Naive B cell (primary cell): ENCODE results near the gene RCAN2. TPM values are rescaled to one million over a fixed set of nuclear protein-coding genes. Genes with fewer than 3 reads are reported as not detected.
A peak's percentile ranks its signal among the peaks of the same experiment; 100 is the strongest.

ENCODE experiments used
- ATAC-seq, 2 donors: fragments of 150-1000 bp; cut with Tn5 transposase; 2 replicates each; pipeline ENCODE4 v1.10.0; 2021; ENCODE audit warnings: low read depth in 2 of 2, mild to moderate bottlenecking in 2 of 2, moderate library complexity in 2 of 2
- DNase-seq: peaks from one replicate; pipeline ENCODE4 v3.0.0; 2022
- H3K27ac Mint-ChIP-seq, 6 donors: one replicate each; pipeline ENCODE4 v1.8.0; 2020 to 2022; ENCODE audit warnings: mild to moderate bottlenecking in 6 of 6, mixed read lengths in 6 of 6, moderate library complexity in 5 of 6, inconsistent platforms in 2 of 6
- H3K27me3 Mint-ChIP-seq, 3 donors: one replicate each; pipeline ENCODE4 v1.8.0; 2021 to 2022; ENCODE audit warnings: mixed read lengths in 3 of 3, mild to moderate bottlenecking in 1 of 3
- H3K36me3 Mint-ChIP-seq, 2 donors: one replicate each; pipeline ENCODE4 v1.8.0; 2020 to 2022; ENCODE audit warnings: mixed read lengths in 2 of 2, inconsistent platforms in 1 of 2, mild to moderate bottlenecking in 1 of 2
- H3K4me1 Mint-ChIP-seq, 3 donors: one replicate each; pipeline ENCODE4 v1.8.0; 2020 to 2022; ENCODE audit warnings: mixed read lengths in 3 of 3, inconsistent platforms in 1 of 3, mild to moderate bottlenecking in 1 of 3, moderate library complexity in 1 of 3
- H3K4me3 Mint-ChIP-seq, 8 donors: one replicate each; pipeline ENCODE4 v1.8.0; 2020 to 2022; ENCODE audit warnings: mild to moderate bottlenecking in 8 of 8, mixed read lengths in 8 of 8, moderate library complexity in 8 of 8, inconsistent platforms in 2 of 8
- H3K9me3 Mint-ChIP-seq, 7 donors: one replicate each; pipeline ENCODE4 v1.8.0; 2020 to 2022; ENCODE audit warnings: mixed read lengths in 7 of 7, mild to moderate bottlenecking in 5 of 7, inconsistent platforms in 2 of 7, moderate library complexity in 1 of 7
- polyA plus RNA-seq, 6 donors: library from polyadenylated mRNA; unstranded; fragments of 300-500 nt; fragmentation: Illumina TruSeq; gene quantifications; one replicate each; pipeline ENCODE4 v1.2.3, GENCODE V29; 2021; ENCODE audit warnings: low read depth in 6 of 6

The RCAN2 gene
- under 1 TPM in 1 of 6 donors, not detected in 5; 0.20 TPM for polyA plus RNA-seq

- peaks cover 2 to 6% (median 3%) of the 10 kb centered on the region in 3 donors for H3K4me1 Mint-ChIP-seq
- peaks cover 55 to 76% (median 63%) of the 10 kb centered on the region in 3 donors for H3K27me3 Mint-ChIP-seq
- peak; percentile 27 for DNase-seq
- no peaks in the 10 kb centered on the region for H3K9me3 Mint-ChIP-seq
- peak within 1 kb of the TSS in 1 of 6 donors; percentile 61 for H3K27ac Mint-ChIP-seq
- ATAC-seq = peak; percentile 67 to 75
- H3K36me3 Mint-ChIP-seq = no peaks in the 10 kb centered on the region
- peak within 1 kb of the TSS; percentile 65 to 88 (median 80) for H3K4me3 Mint-ChIP-seq
Measured at GRCh38 chr6:46491201-46491627, at the start of gene RCAN2. Gene RCAN2, minus strand, starts transcription at chr6:46491449.

- no peak overlapping the region for H3K27ac Mint-ChIP-seq
- peaks cover 13 to 22% (median 15%) of the 10 kb centered on the region in 3 donors for H3K27me3 Mint-ChIP-seq
- no peak for DNase-seq
- H3K36me3 Mint-ChIP-seq = peaks cover 0 to 18% of the 10 kb centered on the region in 2 donors
- H3K4me1 Mint-ChIP-seq = no peaks in the 10 kb centered on the region
- H3K9me3 Mint-ChIP-seq = peaks cover 5 to 31% (median 12%) of the 10 kb centered on the region in 7 donors
- ATAC-seq = no peak
- H3K4me3 Mint-ChIP-seq = no peak overlapping the region
Measured at GRCh38 chr6:46539866-46540265, 48.6 kb upstream of the RCAN2 start.

- DNase-seq (no peak), ATAC-seq (no peak)
- Mint-ChIP-seq H3K4me3 (no peak overlapping the region), H3K27me3 (peaks cover 13 to 22% (median 15%) of the 10 kb centered on the region in 3 donors), H3K27ac (no peak overlapping the region), H3K9me3 (peaks cover 4 to 24% (median 8%) of the 10 kb centered on the region in 7 donors), H3K36me3 (peaks cover 0 to 14% of the 10 kb centered on the region in 2 donors), H3K4me1 (no peaks in the 10 kb centered on the region)
Measured at GRCh38 chr6:46538800-46539480, 47.7 kb upstream of the RCAN2 start.

- ATAC-seq = no peak
Measured at GRCh38 chr6:46530896-46531295, 39.6 kb upstream of the RCAN2 start.

GRCh38 chr6:46528961-46529750, 37.9 kb upstream of the RCAN2 start:
- no peak for ATAC-seq
- H3K27me3 Mint-ChIP-seq = peaks cover 10 to 33% (median 11%) of the 10 kb centered on the region in 3 donors
- H3K9me3 Mint-ChIP-seq = peaks cover 0 to 2% (median 0%) of the 10 kb centered on the region in 7 donors
- H3K4me3 Mint-ChIP-seq = no peak overlapping the region
- H3K4me1 Mint-ChIP-seq = no peaks in the 10 kb centered on the region
- no peak overlapping the region for H3K27ac Mint-ChIP-seq
- no peaks in the 10 kb centered on the region for H3K36me3 Mint-ChIP-seq
- no peak for DNase-seq

More at GRCh38 chr6:46530896-46531295, 39.6 kb upstream of the RCAN2 start:
- H3K4me3 Mint-ChIP-seq = no peak overlapping the region
- DNase-seq = no peak
- H3K27me3 Mint-ChIP-seq = peaks cover 5 to 23% (median 10%) of the 10 kb centered on the region in 3 donors
- H3K4me1 Mint-ChIP-seq = no peaks in the 10 kb centered on the region
- H3K36me3 Mint-ChIP-seq = no peaks in the 10 kb centered on the region
- H3K27ac Mint-ChIP-seq = no peak overlapping the region
- peaks cover 0 to 5% (median 0%) of the 10 kb centered on the region in 7 donors for H3K9me3 Mint-ChIP-seq

GRCh38 chr6:46526607-46527006, 35.4 kb upstream of the RCAN2 start:
- H3K36me3 Mint-ChIP-seq = no peaks in the 10 kb centered on the region
- no peak overlapping the region for H3K27ac Mint-ChIP-seq
- H3K4me1 Mint-ChIP-seq = no peaks in the 10 kb centered on the region
- DNase-seq = no peak
- no peak overlapping the region for H3K4me3 Mint-ChIP-seq
- peaks cover 0 to 6% (median 0%) of the 10 kb centered on the region in 7 donors for H3K9me3 Mint-ChIP-seq
- peaks cover 11 to 33% (median 18%) of the 10 kb centered on the region in 3 donors for H3K27me3 Mint-ChIP-seq
- no peak for ATAC-seq

- peaks cover 11 to 33% (median 18%) of the 10 kb centered on the region in 3 donors for H3K27me3 Mint-ChIP-seq
- no peaks in the 10 kb centered on the region for H3K4me1 Mint-ChIP-seq
- ATAC-seq (no peak), DNase-seq (no peak)
- peaks cover 0 to 6% (median 0%) of the 10 kb centered on the region in 7 donors for H3K9me3 Mint-ChIP-seq
- H3K4me3 Mint-ChIP-seq = no peak overlapping the region
- H3K36me3 Mint-ChIP-seq = no peaks in the 10 kb centered on the region
- H3K27ac Mint-ChIP-seq = peak overlapping the region in 1 of 6 donors; percentile 44
Measured at GRCh38 chr6:46525583-46525982, 34.3 kb upstream of the RCAN2 start.

- Mint-ChIP-seq H3K27me3 (peaks cover 6 to 13% (median 10%) of the 10 kb centered on the region in 3 donors), H3K4me3 (no peak overlapping the region), H3K4me1 (no peaks in the 10 kb centered on the region), H3K9me3 (peaks cover 0 to 6% (median 0%) of the 10 kb centered on the region in 7 donors), H3K36me3 (no peaks in the 10 kb centered on the region), H3K27ac (no peak overlapping the region)
- DNase-seq (no peak), ATAC-seq (no peak)
Measured at GRCh38 chr6:46521464-46521971, 30.3 kb upstream of the RCAN2 start.

- Mint-ChIP-seq H3K9me3 (no peaks in the 10 kb centered on the region), H3K4me3 (no peak overlapping the region), H3K27ac (no peak overlapping the region), H3K36me3 (no peaks in the 10 kb centered on the region), H3K27me3 (peaks cover 0 to 5% (median 0%) of the 10 kb centered on the region in 3 donors), H3K4me1 (no peaks in the 10 kb centered on the region)
- ATAC-seq = no peak
- DNase-seq = no peak
Measured at GRCh38 chr6:46517202-46517601, 26.0 kb upstream of the RCAN2 start.

GRCh38 chr6:46513533-46513932, 22.3 kb upstream of the RCAN2 start:
- Mint-ChIP-seq H3K4me1 (no peaks in the 10 kb centered on the region), H3K4me3 (no peak overlapping the region), H3K9me3 (no peaks in the 10 kb centered on the region), H3K27ac (peak overlapping the region in 1 of 6 donors; percentile 65), H3K36me3 (no peaks in the 10 kb centered on the region), H3K27me3 (no peaks in the 10 kb centered on the region)
- DNase-seq = no peak
- ATAC-seq = no peak

GRCh38 chr6:46511320-46511719, 20.1 kb upstream of the RCAN2 start:
- Mint-ChIP-seq H3K4me3 (no peak overlapping the region), H3K27me3 (no peaks in the 10 kb centered on the region), H3K27ac (no peak overlapping the region), H3K36me3 (no peaks in the 10 kb centered on the region), H3K4me1 (no peaks in the 10 kb centered on the region), H3K9me3 (no peaks in the 10 kb centered on the region)
- ATAC-seq = no peak
- no peak for DNase-seq

GRCh38 chr6:46510651-46511050, 19.4 kb upstream of the RCAN2 start:
- Mint-ChIP-seq H3K4me3 (no peak overlapping the region), H3K9me3 (no peaks in the 10 kb centered on the region), H3K27me3 (no peaks in the 10 kb centered on the region), H3K4me1 (no peaks in the 10 kb centered on the region), H3K27ac (no peak overlapping the region), H3K36me3 (no peaks in the 10 kb centered on the region)
- DNase-seq (no peak), ATAC-seq (no peak)

- H3K4me1 Mint-ChIP-seq = no peaks in the 10 kb centered on the region
- no peak overlapping the region for H3K4me3 Mint-ChIP-seq
- H3K36me3 Mint-ChIP-seq = no peaks in the 10 kb centered on the region
- no peak for DNase-seq
- H3K27me3 Mint-ChIP-seq = no peaks in the 10 kb centered on the region
- peaks cover 0 to 2% (median 0%) of the 10 kb centered on the region in 7 donors for H3K9me3 Mint-ChIP-seq
- H3K27ac Mint-ChIP-seq = no peak overlapping the region
- ATAC-seq = no peak
Measured at GRCh38 chr6:46509981-46510510, 18.8 kb upstream of the RCAN2 start.
